HG02943 (cell line): Measurements from ENCODE around the gene NTPCR.
"Not testable (repeated sequence)": the region's sequence is repeated elsewhere in the genome, so short reads cannot be mapped to it uniquely, and the experiment has no call there.

Experiments
- ATAC-seq: cut with Tn5 transposase; IDR thresholded peaks from one replicate; pipeline ENCODE4 v1.9.1; 2021; ENCODE audit warnings: mild to moderate bottlenecking, low read depth, moderate library complexity; ENCODE audit not compliant: unreplicated experiment

Gene NTPCR

GRCh38 chr1:232983375-232983774, 33.0 kb downstream of the NTPCR start:
- ATAC-seq = no peak

GRCh38 chr1:232983817-232984567, 33.6 kb downstream of the NTPCR start:
- no peak for ATAC-seq

- no peak for ATAC-seq
These were observed 34.4 kb downstream of the NTPCR start for GRCh38 chr1:232984577-232985425.

GRCh38 chr1:232985882-232986526, 35.6 kb downstream of the NTPCR start:
- no peak for ATAC-seq

- no peak for ATAC-seq
These were observed 36.1 kb downstream of the NTPCR start for GRCh38 chr1:232986527-232986922.

GRCh38 chr1:232987046-232987773, 36.8 kb downstream of the NTPCR start:
- no peak for ATAC-seq

GRCh38 chr1:232987774-232988140, 37.3 kb downstream of the NTPCR start:
- ATAC-seq = no peak

- ATAC-seq = no peak
These were observed 38.2 kb downstream of the NTPCR start for GRCh38 chr1:232988572-232989040.

- no peak for ATAC-seq
These were observed 40.0 kb downstream of the NTPCR start for GRCh38 chr1:232990176-232991128.

GRCh38 chr1:232991238-232991637, 40.8 kb downstream of the NTPCR start:
- no peak for ATAC-seq

GRCh38 chr1:232992227-232992626, 41.8 kb downstream of the NTPCR start:
- ATAC-seq = no peak

GRCh38 chr1:232993555-232993954, 43.1 kb downstream of the NTPCR start:
- no peak for ATAC-seq

- ATAC-seq = no peak
These were observed 44.8 kb downstream of the NTPCR start for GRCh38 chr1:232995189-232995588.

- ATAC-seq = no peak
These were observed 45.7 kb downstream of the NTPCR start for GRCh38 chr1:232996143-232996542.

GRCh38 chr1:232998138-232998537, 47.7 kb downstream of the NTPCR start:
- ATAC-seq = no peak

- no peak for ATAC-seq
These were observed 48.2 kb downstream of the NTPCR start for GRCh38 chr1:232998646-232999045.

GRCh38 chr1:232999956-233000625, 49.7 kb downstream of the NTPCR start:
- no peak for ATAC-seq

GRCh38 chr1:233003638-233004037, 53.2 kb downstream of the NTPCR start:
- not testable (repeated sequence) for ATAC-seq

- ATAC-seq = no peak
These were observed 54.0 kb downstream of the NTPCR start for GRCh38 chr1:233004451-233004850.
